Measurements from ENCODE around the gene PANK1.

DNA sequence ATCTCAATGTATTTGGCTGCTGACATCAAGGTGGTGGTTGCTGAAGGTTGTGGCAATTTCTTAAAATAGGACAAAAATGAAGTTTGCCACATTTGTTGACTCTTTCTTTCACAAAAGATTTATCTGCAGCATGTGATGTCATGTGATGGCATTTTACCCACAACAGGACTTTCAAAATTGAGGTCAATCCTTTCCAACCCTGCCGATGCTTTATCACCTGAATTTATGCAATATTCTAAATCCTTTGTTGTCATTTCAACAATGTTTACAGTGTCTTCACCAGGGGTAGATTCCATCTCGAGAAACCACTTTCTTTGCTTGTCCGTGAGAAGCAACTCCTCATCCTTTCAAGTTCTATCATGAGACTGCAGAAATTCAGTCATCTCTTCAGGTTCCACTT, 69.0 kb downstream of the PANK1 start:
- TF ChIP-seq GATA2 (IDR thresholded peaks at IDR 0.05; ENCODE audit: low read depth, low read length) (no peak), GATA3 (IDR thresholded peaks at IDR 0.05; ENCODE audit: low read depth, low read length) (no peak)

All from SH-SY5Y (cell line).